ENCODE measurements around the gene HSPBAP1. TPM values are rescaled to one million over a fixed set of nuclear protein-coding genes. Genes with fewer than 3 reads are reported as not detected.
"Not testable (repeated sequence)": the region's sequence is repeated elsewhere in the genome, so short reads cannot be mapped to it uniquely, and the experiment has no call there.

Gene HSPBAP1
- total RNA-seq, 4 donors from 2014 or later, result 3.4 to 13.9 (median 4.0) TPM

GRCh38 chr3:122755491-122755890 lies 38.1 kb downstream of the HSPBAP1 start:
- intact Hi-C loops (cut with DNase I), result loop anchor here (10.0 kb wide), 1 partner anchor 269 kb away; the partner anchor contains the start of gene SEMA5B
- Histone ChIP-seq H3K27ac (no peak overlapping the region), H3K4me1 (peaks cover 0 to 8% (median 0%) of the 10 kb centered on the region in 3 donors), H3K36me3 (peaks cover 0 to 76% (median 9%) of the 10 kb centered on the region in 3 donors), H3K4me3 (no peak overlapping the region), H3K27me3 (no peaks in the 10 kb centered on the region), H3K9me3 (no peaks in the 10 kb centered on the region)
- DNase-seq, result no peak
- TF ChIP-seq POLR2A (IDR thresholded peaks at IDR 0.05), result no peak
- TF ChIP-seq, protein P1, sequence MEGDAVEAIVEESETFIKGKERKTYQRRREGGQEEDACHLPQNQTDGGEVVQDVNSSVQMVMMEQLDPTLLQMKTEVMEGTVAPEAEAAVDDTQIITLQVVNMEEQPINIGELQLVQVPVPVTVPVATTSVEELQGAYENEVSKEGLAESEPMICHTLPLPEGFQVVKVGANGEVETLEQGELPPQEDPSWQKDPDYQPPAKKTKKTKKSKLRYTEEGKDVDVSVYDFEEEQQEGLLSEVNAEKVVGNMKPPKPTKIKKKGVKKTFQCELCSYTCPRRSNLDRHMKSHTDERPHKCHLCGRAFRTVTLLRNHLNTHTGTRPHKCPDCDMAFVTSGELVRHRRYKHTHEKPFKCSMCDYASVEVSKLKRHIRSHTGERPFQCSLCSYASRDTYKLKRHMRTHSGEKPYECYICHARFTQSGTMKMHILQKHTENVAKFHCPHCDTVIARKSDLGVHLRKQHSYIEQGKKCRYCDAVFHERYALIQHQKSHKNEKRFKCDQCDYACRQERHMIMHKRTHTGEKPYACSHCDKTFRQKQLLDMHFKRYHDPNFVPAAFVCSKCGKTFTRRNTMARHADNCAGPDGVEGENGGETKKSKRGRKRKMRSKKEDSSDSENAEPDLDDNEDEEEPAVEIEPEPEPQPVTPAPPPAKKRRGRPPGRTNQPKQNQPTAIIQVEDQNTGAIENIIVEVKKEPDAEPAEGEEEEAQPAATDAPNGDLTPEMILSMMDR (IDR thresholded peaks at IDR 0.05), result no peak
- 88 to 89% methylated on average over 2 of the region's 2 CpGs for WGBS, 2 donors

GRCh38 chr3:122754929-122755328 lies 38.7 kb downstream of the HSPBAP1 start:
- Histone ChIP-seq H3K36me3 (peaks cover 0 to 81% (median 9%) of the 10 kb centered on the region in 3 donors), H3K4me1 (peaks cover 0 to 5% (median 0%) of the 10 kb centered on the region in 3 donors), H3K4me3 (no peak overlapping the region), H3K27me3 (no peaks in the 10 kb centered on the region), H3K9me3 (no peaks in the 10 kb centered on the region), H3K27ac (no peak overlapping the region)
- intact Hi-C loops (cut with DNase I), result loop anchor here (10.0 kb wide), 1 partner anchor 270 kb away; the partner anchor contains the start of gene SEMA5B
- no peak for DNase-seq
- 78% methylated on average over 5 of the region's 5 CpGs for WGBS, 2 donors
- TF ChIP-seq POLR2A (IDR thresholded peaks at IDR 0.05), result no peak
- TF ChIP-seq, protein P1 (IDR thresholded peaks at IDR 0.05), result peak; percentile 38 to 81 (median 61)

DNA sequence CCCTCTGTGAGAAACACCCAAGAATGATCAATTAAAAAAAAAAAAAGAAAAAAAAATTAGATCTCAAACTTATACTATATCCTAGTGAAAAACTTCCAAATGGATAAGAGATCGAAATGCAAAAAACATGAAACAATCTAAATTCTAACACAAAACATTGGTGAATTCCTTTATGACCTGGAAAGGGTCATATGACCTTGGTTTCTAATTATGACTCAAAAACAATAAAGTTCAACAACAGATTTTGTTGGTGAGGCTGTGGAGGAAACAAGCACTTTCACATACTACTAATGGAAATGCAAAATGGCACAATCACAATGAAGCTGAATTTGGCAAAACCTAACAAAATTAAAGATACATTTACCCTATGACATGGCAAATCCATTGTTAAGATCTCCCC lies 45.3 kb downstream of the HSPBAP1 start:
- Histone ChIP-seq H3K27ac (no peak overlapping the region), H3K4me3 (no peak overlapping the region), H3K9me3 (no peaks in the 10 kb centered on the region), H3K27me3 (no peaks in the 10 kb centered on the region), H3K36me3 (peaks cover 0 to 48% (median 0%) of the 10 kb centered on the region in 3 donors), H3K4me1 (no peaks in the 10 kb centered on the region)
- DNase-seq, result no peak
- TF ChIP-seq, protein P1 (IDR thresholded peaks at IDR 0.05), result no peak
- TF ChIP-seq POLR2A (IDR thresholded peaks at IDR 0.05), result no peak
- WGBS, 2 donors, result 100% methylated on average over 1 of the region's 1 CpG
- intact Hi-C loops (cut with DNase I), result no loop called here

GRCh38 chr3:122747295-122747694 lies 46.3 kb downstream of the HSPBAP1 start:
- DNase-seq; H3K27ac ChIP-seq; H3K4me3 ChIP-seq; intact Hi-C loops (cut with DNase I); H3K9me3 ChIP-seq; H3K27me3 ChIP-seq; H3K4me1 ChIP-seq: not testable (repeated sequence)
- peaks cover 0 to 49% (median 0%) of the 10 kb centered on the region in 3 donors for H3K36me3 ChIP-seq
- WGBS, 2 donors, result no CpG with 5 or more reads among the region's 35 CpGs

DNA sequence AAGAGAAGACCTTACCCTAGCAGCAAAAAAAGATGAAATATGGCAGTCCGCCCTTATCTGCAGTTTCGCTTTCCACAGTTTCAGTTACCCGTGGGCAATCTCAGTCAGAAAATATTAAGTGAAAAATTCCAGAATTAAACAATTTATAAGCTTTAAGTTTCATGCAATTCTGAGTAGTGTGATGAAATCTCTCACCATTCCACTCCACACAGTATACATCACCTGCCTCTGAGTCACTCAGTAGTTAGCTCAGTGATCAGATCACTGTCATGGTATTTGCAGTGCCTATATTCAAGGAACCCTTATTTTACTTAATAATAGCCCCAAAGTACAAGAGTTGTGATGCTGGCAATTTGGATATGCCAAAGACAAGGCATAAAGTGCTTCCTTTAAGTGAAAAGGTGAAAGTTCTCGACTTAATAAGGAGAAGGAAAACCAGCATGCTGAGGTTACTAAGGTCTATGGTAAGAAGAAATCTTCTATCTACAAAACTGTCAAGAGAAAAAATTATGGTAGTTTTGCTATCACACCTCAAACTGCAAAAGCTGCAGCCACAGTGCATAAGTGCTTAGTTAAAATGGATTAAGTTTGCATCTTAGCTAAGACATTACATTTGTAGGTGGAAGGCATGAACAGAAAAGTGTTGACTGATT lies 48.1 kb downstream of the HSPBAP1 start:
- H3K4me1 ChIP-seq, result no peaks in the 10 kb centered on the region
- no peak overlapping the region for H3K27ac ChIP-seq
- TF ChIP-seq POLR2A (IDR thresholded peaks at IDR 0.05), result no peak
- TF ChIP-seq, protein P1 (IDR thresholded peaks at IDR 0.05), result no peak
- H3K4me3 ChIP-seq, result no peak overlapping the region
- 86 to 87% methylated on average over 4 of the region's 4 CpGs for WGBS, 2 donors
- no peaks in the 10 kb centered on the region for H3K9me3 ChIP-seq
- no peaks in the 10 kb centered on the region for H3K27me3 ChIP-seq
- intact Hi-C loops (cut with DNase I), result no loop called here
- peaks cover 0 to 41% (median 0%) of the 10 kb centered on the region in 3 donors for H3K36me3 ChIP-seq
- no peak for DNase-seq
